HUES64 (cell line): ENCODE data around the gene CCDC142.
"Not testable (repeated sequence)": the region's sequence is repeated elsewhere in the genome, so short reads cannot be mapped to it uniquely, and the experiment has no call there.

Source experiments
- H3K27ac ChIP-seq: 2 replicates; pipeline ENCODE4 v1.7.0; 2013; ENCODE audit warnings: low read depth, low read length, inconsistent platforms
- H3K27me3 ChIP-seq: 2 replicates; pipeline ENCODE4 v1.6.1; 2013; ENCODE audit warnings: mild to moderate bottlenecking, low read length; ENCODE audit not compliant: insufficient read depth
- H3K36me3 ChIP-seq: 2 replicates; pipeline ENCODE4 v1.6.1; 2013; ENCODE audit warnings: mild to moderate bottlenecking, low read length; ENCODE audit not compliant: insufficient read depth
- H3K4me1 ChIP-seq: 2 replicates; pipeline ENCODE4 v1.6.1; 2013; ENCODE audit warnings: mild to moderate bottlenecking, low read length, moderate library complexity; ENCODE audit not compliant: insufficient read depth
- H3K4me3 ChIP-seq: 2 replicates; pipeline ENCODE4 v1.5.1; 2013; ENCODE audit warnings: mild to moderate bottlenecking, low read length, moderate library complexity
- H3K9ac ChIP-seq: 2 replicates; pipeline ENCODE4 v1.6.1; 2013; ENCODE audit warnings: mild to moderate bottlenecking, low read depth, low read length
- H3K9me3 ChIP-seq: 2 replicates; pipeline ENCODE4 v1.6.1; 2013; ENCODE audit warnings: low read depth, low read length; ENCODE audit not compliant: insufficient read depth
- WGBS: fragments of 150-250, 120-280 bp; methylation state at CpG from one replicate; pipeline ENCODE4 v1.1.7; 2013; ENCODE audit warnings: missing lambda C conversion rate; 5-methylcytosine and 5-hydroxymethylcytosine counted together

CCDC142 gene

GRCh38 chr2:74495440-74495839, 12.6 kb upstream of the CCDC142 start:
- WGBS = 80% methylated on average over 1 of the region's 1 CpG
- H3K36me3 ChIP-seq = peaks cover 38% of the 10 kb centered on the region
- no peaks in the 10 kb centered on the region for H3K9me3 ChIP-seq
- no peak overlapping the region for H3K4me3 ChIP-seq
- peaks cover 56% of the 10 kb centered on the region for H3K27me3 ChIP-seq
- H3K9ac ChIP-seq = no peak overlapping the region
- H3K4me1 ChIP-seq = peaks cover 7% of the 10 kb centered on the region
- H3K27ac ChIP-seq = no peak overlapping the region

DNA sequence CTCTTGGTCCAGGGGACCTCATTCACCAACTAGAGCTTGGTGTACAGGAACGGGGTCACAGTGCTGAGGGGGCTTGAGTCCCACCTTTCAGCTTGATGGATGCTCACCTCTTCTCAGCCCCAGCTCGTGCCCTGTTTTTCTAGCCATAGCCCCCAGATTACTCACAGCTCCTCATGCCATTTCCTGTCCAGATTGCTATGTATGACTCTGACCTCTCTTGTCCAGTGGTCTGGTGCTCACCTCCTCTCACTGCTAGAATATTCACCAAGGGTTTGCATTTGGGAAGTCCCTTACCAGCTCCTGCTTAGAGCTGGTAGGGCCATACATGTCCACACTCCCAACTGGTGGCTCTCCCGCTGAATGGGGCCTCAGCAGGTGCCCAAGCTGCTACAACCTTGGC, 10.7 kb upstream of the CCDC142 start:
- WGBS = 91% methylated on average over 3 of the region's 3 CpGs
- H3K9me3 ChIP-seq = no peaks in the 10 kb centered on the region
- peaks cover 45% of the 10 kb centered on the region for H3K36me3 ChIP-seq
- H3K9ac ChIP-seq = no peak overlapping the region
- no peak overlapping the region for H3K4me3 ChIP-seq
- peaks cover 37% of the 10 kb centered on the region for H3K27me3 ChIP-seq
- no peak overlapping the region for H3K27ac ChIP-seq
- H3K4me1 ChIP-seq = no peaks in the 10 kb centered on the region

- Histone ChIP-seq H3K9me3 (no peaks in the 10 kb centered on the region), H3K36me3 (peaks cover 48% of the 10 kb centered on the region), H3K4me1 (no peaks in the 10 kb centered on the region), H3K4me3 (no peak overlapping the region), H3K27ac (no peak overlapping the region), H3K9ac (no peak overlapping the region), H3K27me3 (peaks cover 21% of the 10 kb centered on the region)
- 95% methylated on average over 12 of the region's 12 CpGs for WGBS
Measured at GRCh38 chr2:74491648-74492544, 9.1 kb upstream of the CCDC142 start.

- 93% methylated on average over 9 of the region's 9 CpGs for WGBS
- Histone ChIP-seq H3K4me3 (no peak overlapping the region), H3K27me3 (peaks cover 1% of the 10 kb centered on the region; the same call in 1 of the 2 replicates), H3K36me3 (peaks cover 59% of the 10 kb centered on the region), H3K27ac (no peak overlapping the region), H3K4me1 (no peaks in the 10 kb centered on the region), H3K9me3 (no peaks in the 10 kb centered on the region), H3K9ac (no peak overlapping the region)
Measured at GRCh38 chr2:74489906-74490305, 7.1 kb upstream of the CCDC142 start.

DNA sequence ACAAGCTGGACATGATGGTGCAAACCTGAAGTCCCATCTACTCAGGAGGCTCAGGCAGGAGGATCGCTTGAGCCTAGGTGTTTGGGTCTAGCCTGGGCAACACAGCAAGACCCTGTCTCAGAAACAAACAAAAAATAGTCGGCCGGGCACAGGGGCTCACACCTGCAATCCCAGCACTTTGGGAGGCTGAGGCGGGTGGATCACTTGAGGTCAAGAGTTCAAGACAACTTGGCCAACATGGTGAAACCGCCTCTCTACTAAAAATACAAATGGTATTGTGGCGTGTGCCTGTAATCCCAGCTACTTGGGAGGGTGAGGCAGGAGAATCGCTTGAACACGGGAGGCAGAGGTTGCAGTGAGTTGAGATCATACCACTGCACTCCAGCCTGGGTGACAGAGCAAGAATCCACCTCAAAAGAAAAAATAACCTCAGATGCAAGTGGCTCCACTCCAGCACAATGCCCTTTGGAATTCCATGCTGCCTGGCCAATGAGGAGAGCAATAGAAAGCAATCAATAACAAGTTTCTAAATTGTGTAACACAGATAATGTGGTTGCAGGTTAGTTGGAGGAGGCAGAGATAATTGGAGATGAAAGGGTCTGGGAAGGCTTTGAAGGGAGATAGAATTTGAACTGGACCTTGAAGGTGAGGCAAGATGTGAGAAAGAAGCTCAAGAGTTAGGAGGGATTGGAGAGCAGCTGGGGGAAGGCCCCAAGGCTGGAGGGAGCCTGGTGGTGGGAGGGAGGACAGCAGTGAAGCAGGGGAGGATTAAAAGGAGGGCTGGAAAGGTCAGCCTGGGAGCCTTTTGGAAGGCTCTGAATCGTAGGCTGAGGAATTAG, 6.1 kb upstream of the CCDC142 start:
- 93% methylated on average over 9 of the region's 9 CpGs for WGBS
- no peak overlapping the region for H3K27ac ChIP-seq
- no peak overlapping the region for H3K4me3 ChIP-seq
- no peaks in the 10 kb centered on the region for H3K27me3 ChIP-seq
- no peaks in the 10 kb centered on the region for H3K4me1 ChIP-seq
- H3K36me3 ChIP-seq = peaks cover 55% of the 10 kb centered on the region
- H3K9me3 ChIP-seq = no peaks in the 10 kb centered on the region
- no peak overlapping the region for H3K9ac ChIP-seq

DNA sequence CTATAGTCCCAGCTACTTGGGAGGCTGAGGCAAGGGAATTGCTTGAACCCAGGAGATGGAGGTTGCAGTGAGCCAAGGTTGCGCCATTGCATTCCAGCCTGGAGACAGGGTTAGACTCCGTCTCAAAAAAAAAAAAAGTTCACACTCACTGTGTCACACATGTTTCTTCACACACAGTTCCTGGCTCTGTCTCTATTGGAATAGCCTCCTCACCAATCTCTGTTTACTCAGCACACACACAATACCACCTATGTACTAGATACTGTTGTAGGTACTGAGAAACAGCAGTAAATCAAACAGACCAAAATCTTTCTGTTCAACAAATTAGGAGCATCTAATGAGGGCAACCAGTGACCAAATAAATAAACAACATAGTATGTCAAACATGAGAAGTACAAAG, 3.3 kb upstream of the CCDC142 start:
- WGBS = 98% methylated on average over 2 of the region's 2 CpGs
- Histone ChIP-seq H3K4me3 (no peak overlapping the region), H3K9ac (no peak overlapping the region), H3K4me1 (0 out of 2 replicates have a peak, but pooled peaks cover 3% of the 10 kb centered on the region), H3K27me3 (no peaks in the 10 kb centered on the region), H3K36me3 (peaks cover 28% of the 10 kb centered on the region), H3K27ac (no peak overlapping the region), H3K9me3 (no peaks in the 10 kb centered on the region)

- peak overlapping the region; percentile 83 for H3K4me3 ChIP-seq
- not testable (repeated sequence) for H3K27me3 ChIP-seq, H3K9me3 ChIP-seq, H3K27ac ChIP-seq, H3K4me1 ChIP-seq
- H3K9ac ChIP-seq = 0 out of 2 replicates have a peak overlapping the region, but pooled peaks have one; percentile 84
- WGBS = 86% methylated on average over 19 of the region's 19 CpGs
- peaks cover 35% of the 10 kb centered on the region for H3K36me3 ChIP-seq
Measured at GRCh38 chr2:74483675-74484164, 922 bp upstream of the CCDC142 start.

DNA sequence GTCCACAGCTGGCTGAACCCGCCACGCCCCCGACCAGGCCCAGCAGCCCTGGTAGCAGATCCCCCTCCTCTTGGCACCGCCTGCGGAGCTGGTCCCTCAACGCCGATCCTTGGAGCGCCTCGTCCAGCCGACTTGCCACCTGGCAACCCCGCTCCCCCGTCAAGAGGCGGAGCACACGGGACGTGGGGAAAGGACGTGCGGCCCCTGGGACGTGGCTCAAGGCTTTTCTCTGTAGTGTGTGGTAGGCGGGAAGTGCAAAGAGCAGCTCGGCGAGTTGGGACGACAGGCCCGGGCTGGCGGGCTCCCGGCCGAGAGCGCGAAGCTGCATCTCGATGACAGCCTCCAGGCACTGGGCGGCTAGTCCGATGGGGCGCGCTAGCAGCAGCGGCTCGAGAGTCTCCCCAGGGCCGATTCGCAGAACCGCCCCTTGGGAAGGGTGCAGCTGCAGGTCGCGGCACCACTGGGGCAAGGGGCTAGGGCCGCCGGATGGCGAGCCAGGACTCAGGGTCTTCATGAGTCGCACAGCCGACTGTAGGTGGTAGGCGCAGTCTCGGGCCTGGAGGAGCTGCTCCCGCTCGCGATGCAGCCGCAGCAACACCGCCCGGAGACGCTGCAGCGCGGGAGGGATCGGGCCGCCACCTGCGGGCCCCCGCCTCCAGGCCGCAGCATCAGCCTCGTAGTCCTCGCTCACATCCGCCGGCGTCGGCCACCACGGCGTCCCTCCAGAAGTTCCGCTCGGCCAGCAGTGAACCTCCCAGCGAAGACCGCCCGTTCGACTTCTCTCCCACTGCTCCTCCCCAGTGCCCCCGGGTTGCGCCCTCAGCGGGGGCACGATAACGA, 617 bp downstream of the CCDC142 start:
- 1% methylated on average over 80 of the region's 80 CpGs for WGBS
- Histone ChIP-seq H3K36me3 (peaks cover 35% of the 10 kb centered on the region), H3K27ac (peak overlapping the region; percentile 47; the same call in 1 of the 2 replicates)

GRCh38 chr2:74481431-74481830, 1.4 kb downstream of the CCDC142 start:
- 0 out of 2 replicates have a peak, but pooled peaks cover 3% of the 10 kb centered on the region for H3K4me1 ChIP-seq
- H3K9me3 ChIP-seq = no peaks in the 10 kb centered on the region
- H3K4me3 ChIP-seq = peak overlapping the region; percentile 83
- WGBS = 91% methylated on average over 3 of the region's 3 CpGs
- H3K9ac ChIP-seq = 0 out of 2 replicates have a peak overlapping the region, but pooled peaks have one; percentile 84
- H3K27me3 ChIP-seq = no peaks in the 10 kb centered on the region
- H3K27ac ChIP-seq = no peak overlapping the region
- peaks cover 34% of the 10 kb centered on the region for H3K36me3 ChIP-seq

More for the DNA sequence above, 617 bp downstream of the CCDC142 start:
- no peaks in the 10 kb centered on the region for H3K27me3 ChIP-seq
- H3K4me1 ChIP-seq = 0 out of 2 replicates have a peak, but pooled peaks cover 3% of the 10 kb centered on the region
- peak overlapping the region; percentile 83 for H3K4me3 ChIP-seq
- H3K9me3 ChIP-seq = no peaks in the 10 kb centered on the region
- peak overlapping the region; percentile 84 for H3K9ac ChIP-seq

DNA sequence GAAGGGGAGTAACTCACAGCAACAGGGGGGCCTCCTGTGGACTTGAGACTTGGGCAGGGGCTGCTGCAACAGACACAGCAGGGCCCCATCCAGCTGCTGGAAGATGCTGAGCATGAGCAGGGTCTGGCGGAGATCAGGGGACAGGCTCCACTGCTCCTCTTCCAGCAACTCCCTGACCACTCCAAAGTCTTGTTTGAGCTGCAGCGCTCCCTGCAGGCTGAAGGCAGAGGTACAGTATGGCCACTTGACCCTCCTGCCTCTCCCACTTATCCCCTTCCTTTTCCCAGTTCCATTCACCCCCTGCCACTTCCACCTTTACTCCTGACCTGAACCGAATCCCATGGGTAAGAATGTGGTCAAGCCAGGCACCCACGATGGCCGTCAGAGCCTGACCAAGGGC, 7.9 kb downstream of the CCDC142 start:
- peaks cover 31% of the 10 kb centered on the region for H3K36me3 ChIP-seq
- H3K4me1 ChIP-seq = peaks cover 5% of the 10 kb centered on the region; the same call in 1 of the 2 replicates
- no peak overlapping the region for H3K27ac ChIP-seq
- no peaks in the 10 kb centered on the region for H3K27me3 ChIP-seq
- H3K9ac ChIP-seq = no peak overlapping the region
- H3K4me3 ChIP-seq = no peak overlapping the region
- H3K9me3 ChIP-seq = no peaks in the 10 kb centered on the region
- 84% methylated on average over 5 of the region's 5 CpGs for WGBS
